Mesendoderm (in vitro differentiated cells): ENCODE measurements around the gene OPN4.

Source experiments
- DNase-seq: peaks from one replicate; pipeline ENCODE4 v3.0.0; 2013
- H2AK5ac ChIP-seq: 2 replicates; pipeline ENCODE4 v1.6.1; 2013; ENCODE audit warnings: low read length, inconsistent platforms
- H2BK120ac ChIP-seq: 2 replicates; pipeline ENCODE4 v1.6.1; 2013; ENCODE audit warnings: low read depth, mild to moderate bottlenecking, low read length, moderate library complexity, mixed read lengths
- H2BK15ac ChIP-seq: replicated peaks from 2 replicates; pipeline ENCODE4 v1.6.1; 2013; ENCODE audit warnings: low read depth, mild to moderate bottlenecking, moderate library complexity
- H2BK5ac ChIP-seq: 2 replicates; pipeline ENCODE4 v1.6.1; 2013; ENCODE audit warnings: low read length, inconsistent platforms
- H3K18ac ChIP-seq: 2 replicates; pipeline ENCODE4 v1.6.1; 2013; ENCODE audit warnings: mild to moderate bottlenecking, low read length, mixed read lengths
- H3K23ac ChIP-seq: one replicate; pipeline ENCODE4 v1.6.1; 2013; ENCODE audit warnings: low read length
- H3K27ac ChIP-seq: 2 replicates; pipeline ENCODE4 v1.5.1; 2013; ENCODE audit warnings: low read depth, mild to moderate bottlenecking, inconsistent platforms, low read length, moderate library complexity
- H3K27me3 ChIP-seq: 2 replicates; pipeline ENCODE4 v1.6.1; 2013; ENCODE audit warnings: low read length, control low read depth, mild to moderate bottlenecking, inconsistent platforms; ENCODE audit not compliant: insufficient read depth, poor library complexity
- H3K36me3 ChIP-seq: 2 replicates; pipeline ENCODE4 v1.6.1; 2013; ENCODE audit warnings: low read length, inconsistent platforms; ENCODE audit not compliant: control insufficient read depth, insufficient read depth
- H3K4ac ChIP-seq: one replicate; pipeline ENCODE4 v1.6.1; 2013; ENCODE audit warnings: low read depth, mild to moderate bottlenecking, low read length, moderate library complexity
- H3K4me1 ChIP-seq: 2 replicates; pipeline ENCODE4 v1.6.1; 2013; ENCODE audit warnings: low read depth, low read length, inconsistent platforms; ENCODE audit not compliant: control insufficient read depth
- H3K4me2 ChIP-seq: 2 replicates; pipeline ENCODE4 v1.6.1; 2013; ENCODE audit warnings: low read length
- H3K4me3 ChIP-seq: 2 replicates; pipeline ENCODE4 v1.5.1; 2013; ENCODE audit warnings: mild to moderate bottlenecking, low read length
- H3K56ac ChIP-seq: one replicate; pipeline ENCODE4 v1.6.1; 2013; ENCODE audit warnings: low read length
- H3K79me1 ChIP-seq: 2 replicates; pipeline ENCODE4 v1.6.1; 2013; ENCODE audit warnings: low read length, inconsistent platforms
- H3K79me2 ChIP-seq: 2 replicates; pipeline ENCODE4 v1.6.1; 2013; ENCODE audit warnings: mild to moderate bottlenecking, low read length; ENCODE audit not compliant: control insufficient read depth, insufficient read depth
- H3K9ac ChIP-seq: 2 replicates; pipeline ENCODE4 v1.6.1; 2013; ENCODE audit warnings: low read length, inconsistent platforms
- H4K5ac ChIP-seq: one replicate; pipeline ENCODE4 v1.6.1; 2013; ENCODE audit warnings: low read length
- H4K8ac ChIP-seq: one replicate; pipeline ENCODE4 v1.6.1; 2013; ENCODE audit warnings: low read depth, mild to moderate bottlenecking, control low read depth, low read length, moderate library complexity
- WGBS: extraction: QIAGEN DNeasy Blood & Tissue Kit; methylation state at CpG from one replicate; pipeline ENCODE4 v1.1.7; 2013; ENCODE audit warnings: low lambda C conversion rate, missing lambda C conversion rate; ENCODE audit not compliant: insufficient coverage; ENCODE audit errors: extremely low coverage; 5-methylcytosine and 5-hydroxymethylcytosine counted together

The OPN4 gene

GRCh38 chr10:86652361-86653202 lies 1.8 kb upstream of the OPN4 start:
- Histone ChIP-seq H2BK15ac (no peak overlapping the region), H2BK5ac (no peak overlapping the region), H3K79me1 (no peaks in the 10 kb centered on the region), H2AK5ac (no peak overlapping the region), H3K56ac (no peak overlapping the region), H3K4me3 (no peak overlapping the region), H3K79me2 (no peaks in the 10 kb centered on the region), H3K27me3 (no peaks in the 10 kb centered on the region), H3K4me2 (no peak overlapping the region), H3K4ac (no peak overlapping the region), H3K23ac (no peak overlapping the region), H3K9ac (no peak overlapping the region), H3K36me3 (no peaks in the 10 kb centered on the region), H3K27ac (no peak overlapping the region), H4K5ac (no peak overlapping the region), H4K8ac (no peak overlapping the region), H2BK120ac (no peak overlapping the region), H3K18ac (no peak overlapping the region), H3K4me1 (no peaks in the 10 kb centered on the region)
- no CpG with 5 or more reads among the region's 14 CpGs for WGBS
- DNase-seq: no peak

GRCh38 chr10:86653379-86653778 lies 968 bp upstream of the OPN4 start:
- no peak overlapping the region for H4K5ac ChIP-seq
- H2AK5ac ChIP-seq: no peak overlapping the region
- no peak overlapping the region for H2BK120ac ChIP-seq
- no CpG with 5 or more reads among the region's 3 CpGs for WGBS
- H3K79me1 ChIP-seq: no peaks in the 10 kb centered on the region
- H3K9ac ChIP-seq: no peak overlapping the region
- H3K27ac ChIP-seq: no peak overlapping the region
- H4K8ac ChIP-seq: no peak overlapping the region
- H3K23ac ChIP-seq: no peak overlapping the region
- no peak for DNase-seq
- no peak overlapping the region for H3K18ac ChIP-seq
- no peak overlapping the region for H3K4me2 ChIP-seq
- H2BK15ac ChIP-seq: no peak overlapping the region
- no peak overlapping the region for H3K4ac ChIP-seq
- no peaks in the 10 kb centered on the region for H3K79me2 ChIP-seq
- no peak overlapping the region for H2BK5ac ChIP-seq
- H3K4me3 ChIP-seq: no peak overlapping the region
- no peaks in the 10 kb centered on the region for H3K27me3 ChIP-seq
- H3K56ac ChIP-seq: no peak overlapping the region
- H3K36me3 ChIP-seq: no peaks in the 10 kb centered on the region
- H3K4me1 ChIP-seq: no peaks in the 10 kb centered on the region

GRCh38 chr10:86653987-86654386 lies 360 bp upstream of the OPN4 start:
- H2BK15ac ChIP-seq: no peak overlapping the region
- no peaks in the 10 kb centered on the region for H3K79me2 ChIP-seq
- H2BK120ac ChIP-seq: no peak overlapping the region
- WGBS: 100% methylated on average over 3 of the region's 3 CpGs
- DNase-seq: no peak
- H3K27ac ChIP-seq: no peak overlapping the region
- H3K4me2 ChIP-seq: no peak overlapping the region
- H3K4me1 ChIP-seq: no peaks in the 10 kb centered on the region
- H4K8ac ChIP-seq: no peak overlapping the region
- H3K9ac ChIP-seq: no peak overlapping the region
- no peaks in the 10 kb centered on the region for H3K36me3 ChIP-seq
- no peak overlapping the region for H3K4me3 ChIP-seq
- no peak overlapping the region for H2AK5ac ChIP-seq
- H3K18ac ChIP-seq: no peak overlapping the region
- no peaks in the 10 kb centered on the region for H3K27me3 ChIP-seq
- H4K5ac ChIP-seq: no peak overlapping the region
- no peak overlapping the region for H3K56ac ChIP-seq
- H3K4ac ChIP-seq: no peak overlapping the region
- H3K79me1 ChIP-seq: no peaks in the 10 kb centered on the region
- no peak overlapping the region for H3K23ac ChIP-seq
- no peak overlapping the region for H2BK5ac ChIP-seq

- Histone ChIP-seq H3K27ac (no peak overlapping the region), H3K79me1 (no peaks in the 10 kb centered on the region), H2AK5ac (no peak overlapping the region), H3K4me1 (no peaks in the 10 kb centered on the region), H2BK120ac (no peak overlapping the region), H4K8ac (no peak overlapping the region), H3K4ac (no peak overlapping the region), H2BK15ac (no peak overlapping the region), H4K5ac (no peak overlapping the region), H3K36me3 (no peaks in the 10 kb centered on the region), H3K4me2 (no peak overlapping the region), H3K9ac (no peak overlapping the region), H3K23ac (no peak overlapping the region), H3K27me3 (no peaks in the 10 kb centered on the region), H3K56ac (no peak overlapping the region), H3K4me3 (no peak overlapping the region), H3K79me2 (no peaks in the 10 kb centered on the region), H3K18ac (no peak overlapping the region), H2BK5ac (no peak overlapping the region)
- DNase-seq: no peak
- no CpG with 5 or more reads among the region's 4 CpGs for WGBS
Observed at GRCh38 chr10:86655173-86655540, 810 bp downstream of the OPN4 start.

GRCh38 chr10:86655596-86655995 lies 1.2 kb downstream of the OPN4 start:
- no peak overlapping the region for H3K4me2 ChIP-seq
- no peak overlapping the region for H2AK5ac ChIP-seq
- H3K18ac ChIP-seq: no peak overlapping the region
- H2BK120ac ChIP-seq: no peak overlapping the region
- no peak overlapping the region for H3K23ac ChIP-seq
- no peak overlapping the region for H2BK15ac ChIP-seq
- H3K27me3 ChIP-seq: no peaks in the 10 kb centered on the region
- no peak overlapping the region for H3K4ac ChIP-seq
- no peak overlapping the region for H3K56ac ChIP-seq
- H3K79me1 ChIP-seq: no peaks in the 10 kb centered on the region
- no peaks in the 10 kb centered on the region for H3K79me2 ChIP-seq
- WGBS: no CpG with 5 or more reads among the region's 3 CpGs
- no peak overlapping the region for H3K9ac ChIP-seq
- no peaks in the 10 kb centered on the region for H3K4me1 ChIP-seq
- H2BK5ac ChIP-seq: no peak overlapping the region
- H4K5ac ChIP-seq: no peak overlapping the region
- no peak for DNase-seq
- no peak overlapping the region for H3K27ac ChIP-seq
- no peak overlapping the region for H3K4me3 ChIP-seq
- no peak overlapping the region for H4K8ac ChIP-seq
- H3K36me3 ChIP-seq: no peaks in the 10 kb centered on the region

- no peak overlapping the region for H3K18ac ChIP-seq
- H2AK5ac ChIP-seq: no peak overlapping the region
- no peak overlapping the region for H3K27ac ChIP-seq
- no peaks in the 10 kb centered on the region for H3K79me1 ChIP-seq
- H4K5ac ChIP-seq: no peak overlapping the region
- H3K56ac ChIP-seq: no peak overlapping the region
- no peaks in the 10 kb centered on the region for H3K4me1 ChIP-seq
- H2BK120ac ChIP-seq: no peak overlapping the region
- WGBS: no CpG with 5 or more reads among the region's 8 CpGs
- no peak overlapping the region for H3K9ac ChIP-seq
- H3K4me2 ChIP-seq: no peak overlapping the region
- no peak overlapping the region for H2BK15ac ChIP-seq
- no peak overlapping the region for H3K4me3 ChIP-seq
- H3K23ac ChIP-seq: no peak overlapping the region
- DNase-seq: no peak
- H3K79me2 ChIP-seq: no peaks in the 10 kb centered on the region
- no peaks in the 10 kb centered on the region for H3K36me3 ChIP-seq
- no peak overlapping the region for H3K4ac ChIP-seq
- no peaks in the 10 kb centered on the region for H3K27me3 ChIP-seq
- H4K8ac ChIP-seq: no peak overlapping the region
- no peak overlapping the region for H2BK5ac ChIP-seq
Observed at GRCh38 chr10:86657011-86657395, 2.7 kb downstream of the OPN4 start.
